Measurements from ENCODE around the gene CCDC47.
"Not testable (repeated sequence)": the region's sequence is repeated elsewhere in the genome, so short reads cannot be mapped to it uniquely, and the experiment has no call there.

CCDC47 gene

DNA sequence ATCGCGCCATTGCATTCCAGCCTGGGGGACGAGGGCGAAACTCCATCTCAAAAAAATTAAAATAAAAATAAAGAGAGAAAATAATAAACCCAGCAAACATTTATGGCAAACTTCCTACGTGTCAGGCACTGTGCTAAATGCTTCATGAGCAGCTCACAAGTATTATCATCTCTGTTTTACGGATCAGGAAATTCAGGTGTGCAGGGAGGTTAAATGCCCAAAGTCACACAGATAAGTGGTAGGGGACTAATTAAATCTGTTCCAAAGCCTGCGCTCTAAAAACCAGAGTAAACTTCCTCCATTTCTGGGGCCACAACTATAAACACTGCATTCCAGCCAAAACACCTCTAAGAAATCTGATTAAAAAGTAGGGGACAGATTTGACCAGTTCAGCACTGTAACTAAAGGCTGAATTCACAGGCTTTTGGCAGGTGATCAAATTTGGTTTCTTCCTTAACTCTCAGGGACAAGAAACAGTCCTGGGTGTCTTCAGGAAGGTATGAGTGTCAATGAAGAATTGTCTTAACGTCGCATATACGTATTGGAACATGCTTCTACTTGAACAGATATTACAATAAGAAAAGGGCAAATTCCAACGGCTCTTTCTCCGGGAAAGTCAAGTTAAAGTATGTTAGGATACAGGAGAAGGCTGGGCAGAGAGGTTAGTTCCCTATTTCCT, 32.8 kb downstream of the CCDC47 start:
- in situ Hi-C loops (cut with MboI; ENCODE audit: low sequenced_read_pairs): no loop called here

DNA sequence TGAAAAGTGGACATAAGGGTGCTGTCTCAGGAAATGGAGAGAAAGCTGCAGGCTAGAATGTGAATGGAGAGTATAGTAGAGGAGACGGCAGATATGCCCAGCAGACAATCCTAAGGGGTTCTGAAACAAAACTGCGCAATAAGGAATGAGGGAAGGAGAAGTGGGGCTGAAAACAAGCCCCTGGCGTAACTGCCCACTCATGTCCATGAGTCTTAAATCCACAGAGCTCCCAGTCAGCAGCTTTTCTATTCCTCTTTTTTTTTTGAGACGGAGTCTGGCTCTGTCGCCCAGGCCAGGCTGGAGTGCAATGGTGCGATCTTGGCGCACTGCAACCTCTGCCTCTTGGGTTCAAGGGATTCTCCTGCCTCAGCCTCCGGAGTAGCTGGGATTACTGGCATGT, 37.7 kb downstream of the CCDC47 start:
- in situ Hi-C loops (cut with MboI; ENCODE audit: low sequenced_read_pairs): no loop called here

DNA sequence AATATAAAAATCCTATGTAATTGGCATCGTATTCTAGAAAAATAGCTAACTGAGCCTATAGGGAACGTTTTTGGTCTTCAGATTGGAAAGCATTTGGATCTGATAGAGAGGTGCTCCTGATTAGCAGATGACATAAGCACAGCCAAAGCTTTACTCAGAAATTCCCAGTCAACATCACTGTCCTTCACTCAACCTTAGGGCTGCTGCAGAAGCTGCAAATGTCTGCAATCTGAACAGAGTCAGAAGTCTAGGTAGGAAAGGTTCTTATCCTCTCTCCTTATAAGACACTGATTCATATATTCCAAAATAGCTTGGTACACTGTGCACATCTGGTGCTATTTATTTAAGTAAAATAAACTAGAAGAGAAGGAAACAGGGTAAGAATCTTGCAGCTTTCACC, 51.0 kb downstream of the CCDC47 start:
- in situ Hi-C loops (cut with MboI; ENCODE audit: low sequenced_read_pairs): no loop called here

DNA sequence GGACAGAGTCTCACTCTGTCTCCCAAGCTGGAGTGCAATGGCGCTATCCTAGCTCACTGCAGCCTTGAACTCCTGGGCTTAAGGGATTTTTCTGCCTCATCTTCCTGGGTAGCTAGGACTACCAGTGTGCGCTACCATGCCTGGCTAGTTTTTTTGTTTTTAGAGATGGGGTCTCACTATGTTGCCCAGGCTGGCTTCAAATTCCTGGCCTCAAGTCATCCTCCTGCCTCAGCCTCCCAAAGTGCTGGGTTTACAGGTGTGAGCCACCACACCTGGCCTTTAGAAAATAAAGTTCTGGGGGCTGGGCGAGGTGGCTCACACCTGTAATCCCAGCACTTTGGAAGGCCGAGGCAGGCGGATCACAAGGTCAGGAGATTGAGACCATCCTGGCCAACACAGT, 53.2 kb downstream of the CCDC47 start:
- in situ Hi-C loops (cut with MboI; ENCODE audit: low sequenced_read_pairs): not testable (repeated sequence)

DNA sequence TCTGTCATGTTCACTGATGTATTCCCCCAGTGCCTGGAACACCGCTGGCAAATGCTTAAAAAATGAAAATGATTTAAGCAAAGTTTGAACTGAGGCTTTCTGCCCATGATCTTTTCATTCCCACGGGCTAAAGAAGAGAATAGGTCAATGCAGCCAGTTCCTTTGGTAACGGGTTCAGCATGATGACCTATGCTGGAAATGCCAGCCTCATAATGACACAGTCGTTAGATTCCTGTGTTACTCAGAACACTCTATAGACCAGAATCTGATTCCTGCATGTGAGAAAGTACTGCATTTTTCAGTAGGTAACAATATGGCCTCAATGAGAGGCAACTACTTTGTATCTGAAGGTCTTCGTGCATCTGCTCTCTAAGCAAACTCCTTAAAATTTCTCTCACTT, 54.4 kb downstream of the CCDC47 start:
- in situ Hi-C loops (cut with MboI; ENCODE audit: low sequenced_read_pairs): no loop called here

DNA sequence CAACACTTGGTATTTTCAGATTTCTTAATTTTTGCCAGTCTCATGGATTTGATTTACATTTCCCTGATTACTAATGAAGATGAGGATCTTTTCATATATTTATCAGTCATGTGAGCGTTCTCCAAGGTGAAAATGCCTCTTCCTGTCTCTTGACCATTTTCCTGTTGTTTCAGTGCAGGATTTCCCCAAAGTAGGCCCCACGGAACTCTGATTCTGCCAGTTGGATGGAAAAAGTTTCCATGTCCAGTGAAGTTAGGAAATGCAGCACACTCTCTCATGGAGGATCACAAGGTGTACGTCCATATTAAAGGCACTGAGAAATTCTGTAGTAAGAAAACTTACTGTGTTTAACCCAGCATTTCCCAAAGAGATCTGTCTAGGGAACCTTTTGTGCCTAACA, 57.0 kb downstream of the CCDC47 start:
- in situ Hi-C loops (cut with MboI; ENCODE audit: low sequenced_read_pairs): no loop called here

DNA sequence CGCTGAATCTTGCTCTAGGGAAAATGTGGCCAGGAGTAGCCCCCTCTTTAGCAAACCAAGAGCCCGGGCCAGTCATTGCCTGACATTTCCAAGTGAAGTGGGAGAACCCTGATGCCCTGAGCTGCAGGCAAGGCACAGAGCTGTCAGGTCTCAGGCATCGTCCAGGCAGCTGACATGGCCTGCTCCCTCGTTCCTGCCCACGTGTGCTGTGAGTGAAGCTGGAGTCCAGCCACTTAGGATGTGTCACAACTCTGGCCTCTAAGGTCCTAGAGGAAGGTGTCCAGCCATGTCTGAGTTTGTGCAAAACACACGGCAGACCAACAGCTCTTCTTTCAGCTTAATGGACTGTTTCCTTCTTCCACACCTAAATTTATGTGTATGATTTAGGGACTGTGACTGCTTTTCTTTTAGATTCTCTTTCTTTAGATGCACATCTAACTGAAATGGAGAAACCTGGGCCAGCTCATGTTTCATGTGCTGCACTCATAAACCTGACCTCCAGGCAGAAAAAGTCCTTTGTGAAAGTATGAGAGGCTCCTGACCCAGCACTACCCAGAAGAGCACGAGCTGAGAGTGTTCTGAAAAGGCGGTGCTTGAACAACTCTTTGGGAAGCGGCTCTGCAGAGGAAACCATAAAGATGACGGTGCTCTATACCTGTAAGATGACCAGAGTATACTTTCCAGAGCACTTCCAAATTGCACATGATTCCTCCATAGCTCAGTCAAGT, 58.7 kb downstream of the CCDC47 start:
- in situ Hi-C loops (cut with MboI; ENCODE audit: low sequenced_read_pairs): no loop called here

DNA sequence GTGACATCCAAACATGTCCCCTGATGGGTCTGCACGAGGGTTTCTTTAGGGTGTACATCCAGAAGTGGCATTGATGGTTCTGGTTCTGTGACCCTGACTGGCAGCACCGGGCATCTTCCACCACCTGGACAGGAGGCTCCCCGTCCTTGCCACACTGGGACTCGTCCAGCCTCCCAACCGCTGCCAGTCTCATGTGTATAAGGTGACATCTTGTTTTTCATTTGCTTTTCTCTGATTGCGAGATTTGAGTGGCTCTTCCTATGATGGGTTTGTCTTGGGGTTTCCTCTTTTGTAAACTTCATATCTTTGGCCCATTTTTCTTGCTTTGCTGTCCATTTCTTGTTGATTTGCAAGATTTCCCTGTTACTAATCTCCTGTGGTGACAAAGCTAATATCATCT, 64.3 kb downstream of the CCDC47 start:
- in situ Hi-C loops (cut with MboI; ENCODE audit: low sequenced_read_pairs): no loop called here

DNA sequence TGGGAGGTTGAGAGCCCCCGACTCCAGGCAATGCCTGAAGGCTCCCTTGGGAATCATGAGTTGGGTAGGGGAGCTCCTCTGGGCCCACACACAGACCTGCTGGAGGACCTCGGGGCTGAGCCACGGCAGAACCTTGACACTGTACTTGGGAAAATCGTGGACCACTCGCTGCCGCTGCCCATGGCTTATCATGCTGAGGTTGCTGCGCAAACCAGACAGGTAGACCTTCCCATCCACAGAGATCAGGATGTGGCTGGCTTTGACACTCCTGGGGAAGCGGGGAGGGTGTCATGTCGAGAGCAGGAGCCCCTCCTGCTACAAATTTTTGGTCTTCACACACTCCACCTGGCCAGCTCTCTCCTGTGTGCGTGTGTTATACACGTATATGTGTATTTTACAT, 66.2 kb downstream of the CCDC47 start:
- in situ Hi-C loops (cut with MboI; ENCODE audit: low sequenced_read_pairs): no loop called here

DNA sequence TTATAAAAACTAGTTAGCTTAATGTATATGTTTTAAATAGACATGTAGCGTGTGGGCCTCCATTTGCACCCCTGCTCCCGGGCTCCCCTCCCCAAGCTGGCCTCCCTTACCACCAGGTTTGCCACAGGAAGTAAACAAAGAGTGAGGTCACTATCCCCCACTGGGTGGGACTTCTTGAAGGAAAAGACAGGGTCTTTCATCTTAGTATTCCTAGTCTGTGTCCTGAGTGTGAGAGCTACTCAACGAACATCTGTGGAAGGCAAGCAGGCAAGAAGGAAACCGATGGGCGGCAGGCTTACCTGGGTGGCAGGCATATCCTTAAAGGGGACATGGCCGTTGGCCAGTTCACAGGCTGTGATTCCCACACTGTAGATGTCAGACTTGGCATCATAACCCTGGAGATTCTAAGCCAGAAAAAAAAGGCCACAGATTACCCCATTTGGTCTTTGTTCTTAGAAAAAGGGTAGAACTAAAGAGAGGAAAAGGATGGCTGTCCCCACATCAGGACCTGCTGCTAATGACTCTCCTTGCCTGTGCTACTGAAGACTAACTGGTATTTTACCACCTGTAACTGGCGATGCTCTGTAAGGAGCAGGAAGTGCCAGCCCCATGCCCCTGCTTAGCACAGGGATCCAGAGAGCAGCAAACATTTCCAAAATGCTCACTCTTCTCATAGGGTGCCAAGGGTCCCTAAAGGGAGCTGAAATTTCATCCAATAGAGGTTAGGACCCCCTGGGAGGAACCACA, 66.9 kb downstream of the CCDC47 start:
- in situ Hi-C loops (cut with MboI; ENCODE audit: low sequenced_read_pairs): no loop called here

DNA sequence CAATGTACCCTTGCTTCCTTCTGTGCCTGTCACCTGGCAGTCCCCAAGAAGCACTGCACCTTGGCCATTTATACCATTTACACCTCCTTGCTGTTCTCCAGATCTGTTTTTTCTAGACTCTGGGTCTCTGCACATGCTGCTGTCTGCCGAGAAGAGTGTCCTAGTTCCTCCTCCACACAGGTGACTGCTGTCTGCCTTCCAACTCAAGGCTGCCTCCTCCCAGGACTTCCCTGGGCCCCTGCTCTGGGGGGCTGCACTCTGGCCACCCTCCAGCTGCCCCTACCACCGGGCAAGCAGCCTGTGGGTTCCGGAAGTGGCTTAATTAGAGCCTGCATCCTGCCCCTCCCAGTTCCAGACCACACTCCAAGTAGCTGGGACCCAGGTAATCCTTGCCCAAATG, 67.7 kb downstream of the CCDC47 start:
- in situ Hi-C loops (cut with MboI; ENCODE audit: low sequenced_read_pairs): no loop called here

DNA sequence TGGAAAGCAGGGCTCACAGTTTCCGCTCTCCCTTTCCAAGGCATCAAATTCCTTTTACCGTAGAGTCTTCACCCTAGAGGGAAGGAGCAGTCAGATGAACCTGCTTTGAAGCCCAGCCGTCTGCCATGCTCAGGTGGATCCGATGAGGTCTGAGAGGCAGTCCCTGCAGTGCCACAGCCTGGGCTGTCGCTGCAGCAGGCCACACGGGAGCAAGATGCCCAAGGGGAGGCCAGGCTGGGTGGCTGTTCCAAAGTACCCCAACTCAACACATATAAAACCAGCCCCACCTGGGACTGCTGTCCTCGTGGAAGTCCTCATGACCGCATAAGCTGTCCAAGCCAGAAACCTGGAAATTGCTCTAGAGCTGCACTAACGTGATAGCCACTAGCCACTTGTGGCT, 68.6 kb downstream of the CCDC47 start:
- in situ Hi-C loops (cut with MboI; ENCODE audit: low sequenced_read_pairs): no loop called here

DNA sequence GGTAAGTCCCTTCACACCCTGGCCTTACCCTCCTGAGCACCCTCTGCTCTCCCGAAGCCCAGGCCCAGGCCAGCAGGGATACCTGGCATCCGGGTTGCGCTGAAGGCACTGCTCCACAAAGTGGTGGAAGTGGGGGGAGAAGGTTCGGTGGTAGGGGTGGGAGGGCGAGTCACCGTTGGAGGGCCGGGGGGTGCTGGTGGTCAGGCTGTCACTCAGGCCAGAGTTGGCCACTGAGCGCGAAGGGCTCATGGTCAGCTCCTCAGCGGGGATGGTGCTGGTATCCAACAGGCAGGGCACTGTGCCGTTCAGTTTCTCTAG, 69.2 kb downstream of the CCDC47 start:
- in situ Hi-C loops (cut with MboI; ENCODE audit: low sequenced_read_pairs): no loop called here

DNA sequence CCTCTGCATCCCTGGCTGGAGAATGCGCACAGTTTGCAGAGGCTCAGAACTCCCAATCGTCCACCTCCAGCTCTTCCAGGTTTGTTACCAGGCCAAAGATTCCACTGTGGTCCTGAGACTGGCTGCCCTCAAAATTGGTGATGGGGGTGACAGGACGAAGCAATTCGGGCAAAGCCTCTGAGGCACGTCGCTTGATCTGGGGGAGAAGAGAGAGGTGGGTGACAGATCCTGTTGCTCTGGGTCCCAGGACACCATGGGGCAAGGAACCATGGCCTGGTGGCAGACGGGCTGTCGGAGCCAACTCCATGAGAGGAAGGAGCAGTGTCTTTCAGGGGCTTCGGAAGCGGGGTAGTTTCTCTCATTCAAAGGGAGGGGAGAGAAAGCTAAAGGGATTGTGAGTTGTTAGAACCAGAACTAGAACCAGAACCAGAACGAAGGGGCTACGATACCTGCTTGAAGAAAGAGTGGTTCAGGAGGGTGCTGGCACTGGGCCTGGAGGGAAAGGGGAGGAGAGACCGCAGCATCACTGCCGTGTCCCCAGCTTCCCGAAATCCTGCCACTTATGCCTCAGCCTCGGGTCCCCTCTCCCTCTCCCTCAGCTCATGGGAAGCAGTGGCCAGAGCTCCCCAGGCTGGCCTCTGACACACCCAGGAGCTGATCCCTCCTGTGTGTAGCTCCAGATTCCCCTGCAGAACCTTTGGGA, 69.7 kb downstream of the CCDC47 start:
- in situ Hi-C loops (cut with MboI; ENCODE audit: low sequenced_read_pairs): no loop called here

DNA sequence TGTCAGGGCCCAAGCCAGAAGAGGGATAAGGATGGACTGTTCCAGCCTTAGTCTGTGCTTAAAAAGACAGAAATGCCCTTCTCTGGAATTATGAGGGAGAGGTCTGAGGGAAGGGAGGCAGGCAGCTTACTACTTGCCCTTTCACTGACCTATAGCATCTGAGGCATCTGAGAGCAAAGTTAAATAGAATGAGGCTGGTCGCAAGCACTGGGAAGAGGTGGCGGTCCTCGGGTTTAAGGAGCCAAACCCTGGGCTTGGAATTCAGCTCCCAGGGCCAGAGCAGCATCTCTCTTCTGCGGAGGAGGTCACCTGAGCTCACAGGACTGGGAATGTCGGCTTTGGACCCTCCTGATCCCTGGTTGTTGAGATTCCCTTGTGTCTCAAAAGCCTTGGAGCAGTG, 70.4 kb downstream of the CCDC47 start:
- in situ Hi-C loops (cut with MboI; ENCODE audit: low sequenced_read_pairs): no loop called here

DNA sequence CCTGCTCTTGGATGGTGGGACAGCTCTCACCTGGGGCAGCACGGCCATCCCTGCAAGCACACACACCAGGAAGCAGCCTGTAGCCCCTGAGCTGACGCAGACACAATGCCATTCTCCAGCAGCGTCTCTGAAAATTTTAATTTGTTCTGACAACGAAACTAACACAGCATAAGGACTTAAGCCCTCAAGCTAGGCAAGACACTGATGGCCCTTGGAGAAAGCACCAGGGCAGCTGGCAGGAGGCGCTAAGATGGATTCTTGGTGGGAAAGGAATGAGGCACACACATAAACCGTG, 70.7 kb downstream of the CCDC47 start:
- in situ Hi-C loops (cut with MboI; ENCODE audit: low sequenced_read_pairs): no loop called here

DNA sequence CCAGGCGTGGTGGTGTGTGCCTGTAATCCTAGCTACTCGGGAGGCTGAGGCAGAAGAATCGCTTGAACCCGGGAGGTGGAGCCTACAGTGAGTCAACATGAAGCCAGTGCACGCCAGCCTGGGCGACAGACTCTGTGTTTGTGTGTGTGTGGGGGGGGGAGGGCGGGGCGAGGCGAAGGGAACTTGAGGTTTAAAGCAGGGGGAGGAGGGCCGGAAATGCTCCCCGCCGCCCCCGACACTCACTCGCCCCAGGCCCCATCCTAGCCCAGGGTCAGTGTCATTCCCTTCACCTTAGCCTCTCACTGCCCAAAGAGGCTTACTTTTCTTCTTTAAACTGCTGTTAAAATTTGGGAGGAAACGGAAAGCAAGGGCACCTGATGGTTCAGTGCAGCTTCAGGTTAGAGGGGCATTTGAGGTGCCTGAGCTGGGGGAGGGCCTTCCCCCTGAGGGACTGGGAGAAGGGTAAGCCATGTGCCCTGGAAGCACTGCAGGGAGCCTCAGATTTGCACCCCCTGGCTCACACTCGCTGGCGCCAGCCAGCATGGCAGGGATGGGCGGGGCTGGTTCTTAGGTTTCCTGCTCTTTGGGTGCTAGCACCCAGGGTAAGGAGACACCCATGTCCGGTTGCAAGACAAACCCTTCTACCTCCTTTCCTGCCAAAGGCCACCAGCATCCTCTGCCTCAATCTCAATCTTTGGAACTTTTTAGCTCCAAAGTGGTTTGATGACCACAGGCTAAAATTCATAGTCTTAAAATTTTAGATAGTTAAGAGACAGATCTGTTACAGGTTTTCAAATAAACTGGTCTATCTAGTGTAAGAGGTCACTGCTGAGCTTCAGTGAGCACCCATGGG, 71.3 kb downstream of the CCDC47 start:
- in situ Hi-C loops (cut with MboI; ENCODE audit: low sequenced_read_pairs): no loop called here

DNA sequence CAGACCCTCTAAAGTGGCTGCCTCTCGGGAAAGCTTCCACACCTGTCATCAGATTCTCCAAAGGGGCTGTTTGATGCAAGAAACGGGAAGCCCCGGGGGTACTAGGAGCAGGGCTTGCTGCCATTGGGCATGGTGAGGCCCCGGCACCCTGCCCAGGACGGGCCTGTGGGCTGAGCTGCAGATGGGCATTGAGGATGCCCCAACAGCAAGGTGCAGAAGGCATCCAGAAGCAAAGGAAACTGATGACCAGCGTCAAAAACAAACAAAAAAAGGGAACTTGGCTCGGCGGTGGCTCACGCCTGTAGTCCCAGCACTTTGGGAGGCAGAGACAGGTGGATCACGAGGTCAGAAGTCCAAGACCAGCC, 72.0 kb downstream of the CCDC47 start:
- in situ Hi-C loops (cut with MboI; ENCODE audit: low sequenced_read_pairs): no loop called here

DNA sequence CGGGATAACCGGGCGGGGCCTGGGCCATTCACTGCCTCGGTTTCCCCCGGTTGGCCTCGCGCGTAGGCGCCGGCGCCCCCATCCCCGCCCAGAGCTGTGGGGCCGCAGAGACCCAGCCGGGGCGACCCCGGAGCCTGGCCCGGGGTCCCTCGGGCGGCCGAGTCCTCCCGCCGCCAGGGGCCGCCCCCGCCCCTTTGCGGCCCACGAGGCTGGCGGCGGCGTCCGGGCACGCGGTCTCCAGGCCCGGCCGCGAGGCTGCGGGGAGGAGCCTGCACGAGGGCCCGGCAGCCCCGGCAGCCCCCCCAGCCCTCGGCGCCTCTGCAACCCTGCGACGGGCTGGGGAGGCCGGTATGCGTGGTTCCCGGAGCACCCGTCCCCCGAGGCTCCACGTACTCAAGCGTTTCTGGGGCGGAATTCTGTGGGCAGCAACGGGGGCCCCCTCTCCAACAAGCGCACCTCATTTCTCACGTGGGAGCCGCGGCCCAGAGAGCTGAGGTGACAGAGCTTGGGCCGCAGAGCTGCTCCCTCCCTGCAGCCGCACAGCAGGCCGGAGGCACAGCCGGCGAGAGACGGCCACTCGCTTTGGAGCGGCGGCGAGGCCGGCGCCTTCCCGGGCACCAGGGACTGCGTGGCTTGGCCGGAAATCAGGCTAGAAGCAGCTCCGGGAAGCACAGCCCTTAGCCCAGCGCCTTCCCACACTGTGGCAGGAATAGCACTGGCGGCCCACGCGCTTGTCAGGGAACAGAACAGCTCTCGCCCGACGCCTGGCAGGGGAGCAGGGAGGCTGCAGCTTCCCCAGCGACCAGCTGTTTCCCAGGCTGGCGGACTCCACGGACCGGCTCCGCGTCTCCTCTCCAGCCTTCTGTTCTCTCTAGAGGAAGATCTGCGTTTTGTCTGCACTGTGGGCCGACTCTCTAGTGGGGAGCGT, 72.6 kb downstream of the CCDC47 start:
- in situ Hi-C loops (cut with MboI; ENCODE audit: low sequenced_read_pairs): no loop called here

Measured in HL-60/S4 treated with phorbol 12-myristate 13-acetate at 8.2 ng/mL for 4 days and 3 days (cell line).